ENCODE measurements around the gene SERAC1.

Gene SERAC1

DNA sequence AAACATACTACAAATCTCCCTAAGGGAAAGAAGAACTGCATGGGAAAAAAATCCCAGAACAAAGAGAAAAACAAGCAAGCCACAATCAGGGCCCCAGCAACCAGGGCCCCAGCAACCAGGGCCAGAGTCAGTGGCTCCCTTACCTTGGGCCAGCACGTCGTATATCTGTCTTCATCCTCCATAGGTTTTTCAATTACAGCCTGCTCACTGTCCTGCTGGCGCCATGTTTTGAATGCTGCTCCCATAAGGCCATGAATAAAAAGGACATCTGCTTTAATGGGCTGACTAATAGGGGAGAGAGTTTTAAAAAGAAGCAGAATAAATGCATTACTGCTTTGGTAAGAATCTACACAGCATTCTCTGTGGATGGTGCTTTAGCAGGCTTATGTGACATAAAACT is 49.2 kb downstream of the SERAC1 start:
- no peak for DNase-seq

DNA sequence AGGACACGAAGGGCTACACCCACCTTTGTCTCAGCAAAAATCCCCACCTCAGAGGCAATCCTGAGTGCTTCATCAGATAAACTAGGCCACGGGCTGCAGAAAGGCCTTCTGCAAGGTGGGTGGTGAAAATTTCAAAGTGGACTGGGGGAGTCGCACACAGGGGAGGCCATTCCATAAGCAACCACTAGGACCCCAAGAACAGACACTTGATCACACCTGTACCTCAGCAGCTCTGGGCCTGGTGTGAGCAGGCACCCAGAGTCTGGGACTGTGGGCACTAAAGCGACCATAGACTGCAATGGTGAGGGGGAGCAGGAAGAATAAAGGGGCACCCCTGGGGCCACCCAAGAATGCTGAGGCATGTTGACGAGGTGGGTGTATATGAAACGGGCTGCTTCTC is 52.6 kb downstream of the SERAC1 start:
- DNase-seq: no peak

DNA sequence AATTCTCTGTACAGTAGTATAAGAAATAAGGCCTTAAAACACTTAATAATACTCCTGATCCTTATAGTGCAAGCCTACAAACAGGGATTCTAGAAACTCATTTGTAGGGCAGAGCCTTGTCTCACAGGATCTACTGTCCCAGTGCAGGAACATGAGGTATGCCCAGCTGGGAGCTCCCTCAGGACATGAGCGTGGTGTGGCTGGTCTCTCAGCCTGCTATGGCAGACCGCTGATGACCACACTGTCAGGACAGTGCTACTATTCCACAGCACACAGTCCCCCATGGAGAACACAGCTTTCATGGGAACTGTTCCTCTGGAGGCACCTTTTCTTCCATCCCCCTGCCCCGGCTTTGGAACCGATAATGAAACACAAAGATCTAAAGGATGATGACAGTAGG is 53.0 kb downstream of the SERAC1 start:
- no peak for DNase-seq

DNA sequence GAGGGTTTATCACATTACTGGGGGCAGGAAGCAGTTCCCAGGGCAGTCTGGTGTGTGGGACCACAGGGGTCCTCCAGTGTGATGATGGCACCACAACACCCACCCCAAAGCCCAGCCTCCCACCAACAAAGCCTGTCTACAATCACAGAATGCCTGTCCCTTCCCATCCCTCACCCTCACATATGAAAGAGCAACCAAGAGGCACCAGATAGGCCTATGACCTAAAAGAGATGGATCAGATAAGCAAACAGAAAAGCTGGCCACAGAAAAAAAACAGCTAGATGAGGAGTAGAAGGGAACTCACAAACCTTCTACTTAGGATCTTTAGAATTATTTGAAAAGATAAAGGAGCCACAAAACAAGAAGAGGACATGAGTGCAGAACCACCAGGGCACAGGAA is 54.3 kb downstream of the SERAC1 start:
- no peak for DNase-seq

DNA sequence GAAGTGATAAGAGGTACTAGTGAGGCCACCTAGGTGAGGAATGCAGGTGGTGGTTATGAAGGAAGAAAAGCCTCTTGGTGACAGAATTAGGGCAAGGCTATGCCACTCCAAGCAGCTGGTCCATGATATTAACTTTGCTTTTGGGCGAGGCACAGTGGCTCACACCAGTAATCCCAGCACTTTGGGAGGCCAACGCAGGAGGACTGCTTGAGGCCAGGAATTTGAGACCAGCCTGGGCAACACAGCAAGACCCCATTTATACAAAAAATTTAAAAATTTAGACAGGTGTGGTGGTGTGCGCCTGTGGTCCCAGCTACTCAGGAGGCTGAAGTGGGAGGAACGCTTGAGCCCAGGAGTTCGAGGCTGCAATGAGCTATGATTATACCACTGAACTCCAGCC is 56.1 kb downstream of the SERAC1 start:
- DNase-seq: no peak

DNA sequence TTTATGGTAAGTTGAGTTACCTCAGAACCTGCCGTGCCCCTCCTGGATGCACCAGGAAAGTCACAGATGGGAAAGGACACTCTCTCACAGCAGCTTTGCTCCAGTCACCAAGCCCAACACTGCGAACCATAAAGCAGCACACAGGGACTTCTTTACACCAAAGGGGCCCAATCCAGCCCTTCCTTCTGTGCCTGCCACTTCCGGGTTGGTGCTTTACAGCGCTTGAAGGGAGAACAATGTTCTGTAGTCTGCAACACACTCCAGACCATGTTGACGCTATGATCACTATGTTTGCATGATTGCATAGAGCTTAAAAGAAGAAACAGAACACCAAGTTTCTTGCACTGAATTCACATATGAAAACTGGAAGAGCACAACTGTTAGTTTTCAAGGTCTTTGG is 57.1 kb downstream of the SERAC1 start:
- no peak for DNase-seq

DNA sequence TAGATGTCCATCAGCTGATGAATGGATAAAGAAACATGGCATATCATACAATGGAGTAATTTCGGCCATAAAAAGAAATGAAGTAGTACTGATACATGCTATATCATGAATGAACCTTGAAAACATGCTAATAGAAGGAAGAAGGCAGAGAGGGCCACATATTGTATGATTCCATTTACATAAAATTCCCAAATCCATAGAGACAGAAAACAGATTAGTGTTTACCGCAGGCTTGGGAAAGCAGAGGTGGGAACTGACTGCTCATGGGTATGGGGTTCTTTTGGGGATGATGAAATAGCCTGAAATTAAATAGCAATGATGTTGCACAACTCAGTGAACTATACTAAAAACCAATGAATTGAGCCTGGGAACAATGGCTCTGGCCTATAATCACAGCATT is 58.3 kb downstream of the SERAC1 start:
- DNase-seq: no peak

DNA sequence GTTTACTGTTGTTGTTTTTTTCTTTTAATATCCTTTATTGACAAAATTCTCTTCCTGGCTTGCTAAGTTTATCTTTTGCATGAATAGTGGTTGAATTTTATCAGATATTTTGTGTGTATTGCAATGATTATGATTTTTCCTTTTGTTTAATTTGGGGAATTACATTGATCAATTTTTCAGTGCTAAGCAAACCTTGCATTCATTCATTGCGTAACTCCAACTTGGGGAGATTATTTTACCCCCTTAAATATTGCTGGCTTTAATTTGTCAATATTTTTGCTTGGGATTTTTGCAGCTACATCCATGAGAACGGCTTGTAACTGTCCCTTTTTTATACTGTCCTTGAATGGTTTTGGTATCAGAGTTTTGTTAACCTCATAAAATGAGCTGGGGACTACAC is 63.4 kb downstream of the SERAC1 start:
- no peak for DNase-seq

DNA sequence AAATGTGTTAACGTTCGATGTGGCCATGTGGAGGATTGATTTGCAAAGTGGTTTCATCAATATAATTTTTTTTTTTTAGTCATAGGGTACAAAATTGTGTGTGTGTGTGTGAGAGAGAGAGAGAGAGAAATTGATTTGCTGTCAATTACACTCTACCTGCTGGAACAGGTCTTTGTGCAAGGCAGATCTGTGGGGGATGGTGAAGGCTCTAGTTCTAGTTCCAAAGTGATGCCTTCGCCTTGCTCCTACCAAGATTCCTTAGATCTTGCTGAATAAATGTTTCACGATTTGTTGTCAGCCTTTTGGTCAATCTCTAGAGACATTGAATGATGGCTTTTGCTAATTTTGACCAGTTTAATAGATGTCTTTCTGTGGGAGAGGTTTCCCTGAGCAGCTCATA is 64.8 kb downstream of the SERAC1 start:
- DNase-seq: no peak

DNA sequence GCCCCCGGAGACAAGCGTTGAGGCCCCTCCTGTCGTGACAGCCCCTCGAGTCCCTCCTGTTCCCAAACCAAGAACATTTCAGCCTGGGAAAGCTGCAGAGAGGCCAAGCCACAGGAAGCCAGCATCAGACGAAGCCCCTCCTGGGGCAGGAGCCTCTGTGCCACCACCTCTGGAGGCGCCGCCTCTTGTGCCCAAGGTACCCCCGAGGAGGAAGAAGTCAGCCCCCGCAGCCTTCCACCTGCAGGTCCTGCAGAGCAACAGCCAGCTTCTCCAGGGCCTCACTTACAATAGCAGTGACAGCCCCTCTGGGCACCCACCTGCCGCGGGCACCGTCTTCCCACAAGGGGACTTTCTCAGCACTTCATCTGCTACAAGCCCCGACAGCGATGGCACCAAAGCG is 72.4 kb downstream of the SERAC1 start:
- DNase-seq: no peak

DNA sequence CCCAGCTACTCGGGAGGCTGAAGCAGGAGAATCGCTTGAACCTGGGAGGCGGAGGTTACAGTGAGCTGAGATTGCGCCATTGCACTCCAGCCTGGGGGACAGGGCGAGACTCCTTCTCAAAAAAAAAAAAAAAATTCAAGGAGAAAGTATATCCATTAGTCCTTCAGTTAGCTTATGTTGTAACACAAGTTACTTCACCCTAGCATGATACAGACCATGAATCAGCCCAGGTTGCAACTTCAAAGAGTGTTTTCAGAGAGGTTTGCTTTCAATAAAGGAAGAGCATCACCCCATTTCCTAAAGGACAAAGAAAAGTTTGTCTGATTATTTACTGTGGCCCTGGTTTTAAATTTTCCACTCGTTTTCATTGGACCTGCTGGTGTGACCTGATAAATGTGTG is 73.0 kb downstream of the SERAC1 start:
- no peak for DNase-seq

DNA sequence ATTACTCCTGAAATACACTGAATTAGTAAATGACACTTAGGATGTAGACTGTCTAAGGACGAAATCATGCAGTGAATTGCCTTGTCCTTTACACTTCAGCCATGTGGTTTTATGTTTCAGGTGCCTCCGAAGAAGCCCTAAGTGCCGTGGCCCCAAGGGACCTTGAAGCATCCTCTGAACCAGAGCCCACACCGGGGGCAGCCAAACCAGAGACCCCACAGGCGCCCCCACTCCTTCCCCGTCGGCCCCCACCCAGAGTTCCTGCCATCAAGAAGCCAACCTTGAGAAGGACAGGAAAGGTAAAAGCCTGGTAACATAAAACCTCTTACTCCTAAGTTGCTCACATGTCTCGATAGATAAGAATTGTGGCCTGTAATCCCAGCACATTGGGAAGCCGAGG is 75.3 kb downstream of the SERAC1 start:
- DNase-seq: no peak

DNA sequence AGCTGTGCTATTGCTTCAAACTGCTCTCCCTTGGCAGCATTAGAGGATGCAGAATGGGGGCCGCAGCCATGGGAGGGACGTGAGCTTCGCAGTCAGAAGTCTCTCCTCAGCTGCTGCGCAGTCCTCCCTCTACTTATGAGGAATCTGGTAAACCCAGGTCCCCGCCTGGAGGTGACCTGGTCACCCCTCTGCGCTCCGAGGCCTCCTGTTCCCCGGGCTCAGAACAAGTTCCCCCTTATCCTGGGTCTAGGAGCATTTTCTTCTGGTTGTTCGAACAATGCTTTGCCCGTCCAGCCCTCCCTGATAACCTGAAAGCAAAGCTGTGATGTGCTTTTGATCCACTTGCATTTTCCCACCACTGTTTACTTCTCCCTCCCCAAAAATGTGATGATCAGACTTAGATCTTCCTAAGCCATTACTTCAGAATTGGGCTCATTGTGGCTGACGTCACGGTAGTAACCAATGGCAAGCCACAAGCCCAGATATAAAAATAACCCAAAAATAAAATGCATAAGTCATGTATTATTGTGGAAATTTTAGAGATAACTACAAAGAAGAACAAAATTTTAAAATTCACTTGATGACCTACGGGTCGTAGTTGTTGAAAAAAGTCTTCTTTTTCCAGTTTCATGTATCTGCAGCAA is 80.7 kb downstream of the SERAC1 start:
- no peak for DNase-seq

DNA sequence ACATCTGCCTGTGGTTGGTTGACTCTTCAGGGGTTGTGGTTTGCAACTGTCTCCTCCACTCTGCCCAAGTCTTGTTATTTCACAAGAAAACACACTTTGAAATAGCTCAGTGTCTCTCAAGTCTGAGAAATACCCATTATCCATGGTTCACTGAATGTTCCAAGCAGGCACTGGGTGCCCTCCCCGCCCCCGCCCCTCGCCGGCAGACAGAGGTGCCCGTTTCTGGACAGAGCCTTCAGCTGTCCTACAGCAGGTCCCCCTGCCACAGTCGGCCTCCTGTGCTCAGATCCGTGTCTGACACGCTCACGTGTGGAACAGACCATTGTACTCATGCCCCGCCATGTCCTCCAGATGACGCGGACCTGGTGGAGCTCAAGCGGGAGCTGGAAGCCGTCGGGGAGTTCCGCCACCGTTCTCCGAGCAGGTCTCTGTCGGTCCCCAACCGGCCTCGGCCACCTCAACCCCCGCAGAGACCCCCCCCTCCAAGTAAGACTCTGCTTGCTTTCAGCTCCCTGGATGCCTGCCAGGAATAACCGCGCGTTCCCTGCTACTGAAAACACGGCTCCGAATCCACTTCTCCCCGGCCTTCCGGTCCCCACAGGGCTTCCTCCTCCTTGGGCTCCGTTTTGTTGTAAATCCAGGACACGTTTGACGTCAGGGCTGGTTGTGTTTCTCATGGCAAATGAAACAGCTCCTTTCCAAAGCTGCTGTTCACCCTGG is 81.4 kb downstream of the SERAC1 start:
- DNase-seq: no peak

DNA sequence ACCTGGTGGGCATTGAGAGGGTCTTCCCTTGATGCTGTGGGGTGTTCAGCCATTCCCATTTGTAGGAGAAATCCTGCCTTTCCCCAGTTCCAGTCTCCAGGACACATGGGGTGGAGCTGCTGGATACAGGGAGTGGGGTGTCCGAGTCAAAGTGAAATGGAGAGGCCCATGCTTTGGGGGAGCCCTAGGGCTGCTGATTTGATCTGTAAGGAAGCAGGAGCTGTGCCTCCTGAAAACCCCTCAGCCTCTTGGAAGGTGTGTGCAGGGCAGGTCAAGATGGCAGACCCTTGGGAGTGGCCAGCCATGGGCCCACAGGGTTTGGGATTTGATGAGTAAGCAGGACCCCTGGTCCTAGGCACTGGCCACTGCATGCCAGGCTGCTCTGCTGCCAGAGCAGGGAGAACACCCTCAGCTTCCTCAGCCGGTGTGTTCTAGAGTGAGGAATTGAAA is 82.0 kb downstream of the SERAC1 start:
- DNase-seq: no peak

DNA sequence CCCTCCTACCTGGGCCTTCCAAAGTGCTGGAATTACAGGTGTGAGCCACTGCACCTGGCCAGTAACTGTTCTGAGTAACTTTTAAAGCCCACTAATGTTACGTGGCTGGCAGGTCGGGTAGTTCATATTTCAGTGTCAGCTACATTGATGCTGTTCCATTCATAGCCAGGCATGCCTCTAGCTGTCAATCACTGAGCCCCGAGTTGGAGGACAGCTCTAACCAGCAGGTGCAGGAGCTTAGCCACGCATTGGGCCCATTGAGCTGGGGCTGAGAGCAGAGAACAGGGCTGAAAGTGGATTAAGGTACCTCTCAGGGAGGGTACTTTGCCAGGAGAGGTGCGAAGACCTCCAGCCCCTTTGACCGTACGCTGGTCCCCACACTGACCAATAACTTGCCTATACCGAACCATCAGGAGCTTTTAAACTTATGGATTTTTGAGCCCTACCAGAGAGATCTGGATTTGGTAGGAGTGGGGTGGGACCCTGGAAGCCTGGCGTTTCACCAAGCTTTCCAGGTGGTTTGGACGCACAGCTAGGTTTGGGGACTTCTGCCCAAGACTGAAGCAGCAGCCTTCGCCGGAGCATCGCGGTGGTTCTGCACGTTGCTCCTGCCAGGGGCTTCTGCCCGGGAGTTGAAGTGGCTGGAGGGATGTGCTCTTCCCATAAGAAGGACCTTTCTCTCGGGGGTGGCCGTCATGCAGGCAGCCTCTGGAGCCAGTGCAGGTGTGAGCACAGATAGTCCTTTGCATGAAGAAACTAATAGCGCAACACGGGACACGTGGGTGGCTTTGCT is 82.6 kb downstream of the SERAC1 start:
- DNase-seq: no peak

DNA sequence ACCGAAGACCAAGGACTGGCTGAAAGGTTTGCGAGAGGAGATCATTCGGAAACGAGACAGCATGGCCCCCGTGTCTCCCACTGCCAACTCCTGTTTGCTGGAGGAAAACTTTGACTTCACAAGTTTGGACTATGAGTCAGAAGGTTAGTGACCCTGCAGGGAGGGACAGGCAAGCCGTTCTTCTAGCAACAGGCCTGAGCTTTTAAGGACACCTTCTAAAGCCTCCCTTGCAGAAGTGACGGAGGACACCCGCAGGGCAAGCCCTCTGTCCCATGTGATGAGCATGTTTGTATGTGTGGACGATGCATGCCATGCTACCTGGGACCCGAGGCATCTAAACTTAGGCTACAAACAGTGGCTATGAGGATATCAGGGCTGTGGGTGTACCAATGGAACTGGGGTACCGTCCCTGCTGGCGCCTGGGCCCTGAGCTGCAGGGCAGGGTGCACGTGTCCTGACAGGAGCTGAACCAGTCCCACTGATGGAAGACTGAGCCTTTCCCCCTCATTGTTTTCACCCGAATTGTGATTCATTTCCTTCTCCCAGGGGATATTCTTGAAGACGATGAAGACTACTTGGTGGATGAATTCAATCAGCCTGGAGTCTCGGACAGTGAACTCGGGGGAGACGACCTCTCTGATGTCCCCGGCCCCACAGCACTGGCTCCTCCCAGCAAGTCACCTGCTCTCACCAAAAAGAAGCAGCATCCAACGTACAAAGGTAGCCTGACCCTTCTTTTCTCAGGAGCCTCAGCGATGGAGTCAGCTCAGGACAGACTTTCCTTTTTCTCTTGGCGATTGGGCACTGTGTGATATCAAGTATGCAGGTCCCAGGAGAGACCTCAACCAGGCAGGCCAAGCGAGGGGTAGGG is 84.4 kb downstream of the SERAC1 start:
- no peak for DNase-seq

DNA sequence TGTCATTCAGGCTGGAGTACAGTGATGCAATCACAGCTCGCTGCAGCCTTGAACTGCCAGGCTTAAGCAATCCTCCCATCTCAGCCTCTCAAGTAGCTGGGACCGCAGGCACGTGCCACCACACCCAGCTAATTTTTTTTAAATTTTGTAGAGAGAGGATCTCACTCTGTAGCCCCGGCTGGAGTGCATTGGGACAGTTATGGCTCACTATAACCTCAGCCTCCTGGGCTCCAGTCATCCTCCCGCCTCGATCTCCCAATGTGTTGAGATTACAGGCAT is 86.5 kb downstream of the SERAC1 start:
- DNase-seq: no peak

DNA sequence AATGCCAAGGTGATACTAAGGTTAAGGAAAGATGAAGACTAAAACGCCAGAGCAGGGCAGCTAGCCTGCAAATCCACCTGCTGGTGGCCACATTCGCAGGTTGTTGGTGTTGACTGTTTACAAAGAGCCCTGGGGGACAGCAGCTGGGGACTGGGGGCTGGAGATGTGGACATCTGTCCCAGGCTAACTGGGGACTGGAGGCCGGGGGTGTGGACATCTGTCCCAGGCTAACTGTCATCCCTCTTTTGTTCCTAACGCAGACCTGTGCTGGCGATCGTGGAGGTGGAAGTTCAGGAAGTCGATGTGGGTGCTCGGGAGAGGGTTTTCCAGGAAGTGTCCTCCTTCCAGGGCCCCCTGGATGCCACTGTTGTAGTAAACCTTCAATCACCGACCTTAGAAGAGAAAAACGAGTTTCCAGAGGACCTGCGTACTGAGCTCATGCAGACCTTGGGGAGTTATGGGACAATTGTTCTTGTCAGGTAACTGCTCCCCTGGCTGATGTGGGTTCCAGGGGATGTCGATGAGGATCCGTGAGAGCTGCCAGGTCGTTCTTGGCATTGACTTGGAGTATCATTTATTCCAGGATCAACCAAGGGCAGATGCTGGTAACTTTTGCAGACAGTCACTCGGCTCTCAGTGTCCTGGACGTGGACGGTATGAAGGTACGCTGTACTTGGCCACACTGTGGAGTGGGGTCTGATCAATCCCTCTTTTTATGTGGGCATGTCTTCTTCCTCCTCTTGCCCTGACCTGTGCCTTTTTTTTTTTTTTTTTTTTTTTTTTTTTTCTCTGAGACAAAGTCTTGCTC is 87.0 kb downstream of the SERAC1 start:
- DNase-seq: no peak

DNA sequence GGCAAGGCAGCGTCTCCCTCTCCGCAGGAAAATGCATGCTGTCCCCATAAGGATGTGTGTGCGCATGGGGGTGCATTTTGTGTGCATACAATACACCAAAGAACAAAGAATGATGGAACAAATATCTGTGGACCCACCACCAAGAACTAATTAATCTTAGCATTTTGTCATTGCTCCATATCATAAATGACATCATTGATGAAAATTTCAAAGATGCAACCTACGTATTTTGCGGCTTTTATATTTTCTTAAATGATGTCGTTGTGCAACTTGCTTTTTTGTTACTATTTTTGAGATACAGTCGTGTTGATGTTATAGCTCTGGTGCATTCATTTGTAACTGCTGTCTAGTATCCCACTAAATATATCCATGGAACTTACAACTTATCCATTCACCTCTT is 89.7 kb downstream of the SERAC1 start:
- no peak for DNase-seq

DNA sequence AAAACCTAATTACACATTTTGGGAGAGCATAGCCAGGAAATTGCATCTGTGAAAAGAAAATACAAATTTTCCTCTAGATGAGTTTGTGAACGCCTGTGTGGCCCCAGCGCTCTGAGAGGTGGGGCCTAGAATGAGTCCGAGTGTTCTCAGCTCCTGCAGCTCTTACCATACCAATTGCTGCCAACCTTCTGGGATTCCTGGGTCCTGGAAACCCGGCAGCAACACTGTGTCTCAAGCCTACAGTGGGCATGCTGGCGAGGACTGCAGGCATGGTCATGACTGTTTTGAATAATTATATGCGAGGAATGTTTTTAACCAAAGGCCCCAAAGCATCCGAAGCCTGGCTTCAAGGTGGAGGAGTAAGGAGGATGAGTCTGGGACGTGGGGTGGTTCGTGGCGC is 90.4 kb downstream of the SERAC1 start:
- DNase-seq: no peak

DNA sequence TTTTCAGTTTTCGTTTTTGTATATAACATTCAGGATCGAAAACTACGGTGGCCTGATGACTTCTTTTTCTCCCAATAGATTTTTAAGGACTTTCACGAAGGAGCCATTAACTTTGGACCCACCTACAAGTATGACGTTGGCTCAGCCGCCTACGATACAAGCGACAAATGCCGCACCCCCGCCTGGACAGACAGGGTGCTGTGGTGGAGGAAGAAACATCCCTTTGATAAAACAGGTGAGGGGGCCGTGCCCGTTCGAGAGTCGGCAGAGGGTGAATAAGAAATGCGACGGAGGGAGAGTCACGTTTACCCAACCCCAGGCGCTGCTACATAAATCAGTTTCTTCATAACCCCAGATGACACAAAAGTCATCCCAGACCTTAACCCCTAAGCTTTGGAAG is 91.5 kb downstream of the SERAC1 start:
- no peak for DNase-seq

DNA sequence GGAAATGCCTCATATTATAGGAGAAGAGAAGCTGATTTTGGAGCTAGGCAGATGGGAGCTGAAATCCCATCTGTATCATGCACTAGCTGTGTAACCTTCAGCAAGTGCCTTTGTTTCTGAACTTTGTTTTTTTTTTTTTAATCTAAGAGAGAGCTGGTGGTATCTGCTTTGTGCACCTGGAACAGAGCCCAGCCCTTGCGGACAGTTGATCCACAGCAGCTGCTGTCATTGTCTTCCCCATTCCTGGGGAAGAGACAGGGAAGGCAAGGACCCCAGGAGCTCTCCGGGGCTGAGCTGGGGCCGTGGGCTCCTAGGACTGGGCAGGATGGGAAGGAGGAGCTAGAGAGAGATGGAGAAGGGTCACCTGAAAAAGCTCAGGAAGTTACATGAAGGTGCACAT is 94.3 kb downstream of the SERAC1 start:
- DNase-seq: no peak
